ENCODE measurements around the gene LLPH.
"Not testable (repeated sequence)": the region's sequence is repeated elsewhere in the genome, so short reads cannot be mapped to it uniquely, and the experiment has no call there.

The LLPH gene

DNA sequence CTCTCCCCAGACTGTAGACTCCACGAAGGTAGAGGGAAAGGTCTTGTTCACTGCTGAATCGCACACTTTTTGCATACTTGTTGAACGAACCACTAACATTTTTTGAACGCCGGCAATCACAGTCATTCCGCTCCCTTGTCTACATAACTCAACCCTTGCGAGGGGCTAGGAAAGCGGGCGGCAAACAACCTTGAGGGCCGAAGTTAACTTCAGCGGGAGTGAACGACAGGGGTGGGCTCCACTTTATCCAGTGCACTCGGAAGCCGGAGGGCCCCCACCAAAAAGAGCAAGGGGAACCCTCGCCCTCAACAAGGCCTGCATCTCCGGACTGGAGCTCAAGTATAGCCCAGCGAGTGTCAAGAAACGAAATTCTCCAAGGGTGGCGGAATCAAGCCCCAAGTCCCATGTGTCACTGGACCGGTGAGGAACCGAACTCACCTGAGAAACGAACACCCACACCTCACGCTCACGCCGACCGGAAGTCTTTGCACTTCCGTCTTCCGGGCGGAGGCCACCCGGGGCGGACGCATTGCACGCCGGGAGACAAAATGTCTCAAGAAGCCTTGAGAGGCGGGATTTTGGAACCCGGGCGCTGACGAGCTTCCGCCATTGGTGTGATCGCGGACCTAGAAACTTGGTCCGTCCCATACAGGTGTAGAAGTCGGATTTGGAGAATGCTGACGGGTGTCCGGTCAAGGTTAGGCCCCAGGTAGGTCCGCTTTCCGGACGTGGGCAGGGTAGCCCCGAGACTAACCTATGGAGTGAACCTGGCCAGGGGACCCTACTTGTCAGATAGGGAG is at the start of gene LLPH:
Gene LLPH, minus strand, starts transcription at position 484 of the 800 bp plus-strand sequence. CDS start 1,644 bp downstream, outside the sequence.
- peak; percentile 81 for DNase-seq (ENCODE audit: low read depth)

DNA sequence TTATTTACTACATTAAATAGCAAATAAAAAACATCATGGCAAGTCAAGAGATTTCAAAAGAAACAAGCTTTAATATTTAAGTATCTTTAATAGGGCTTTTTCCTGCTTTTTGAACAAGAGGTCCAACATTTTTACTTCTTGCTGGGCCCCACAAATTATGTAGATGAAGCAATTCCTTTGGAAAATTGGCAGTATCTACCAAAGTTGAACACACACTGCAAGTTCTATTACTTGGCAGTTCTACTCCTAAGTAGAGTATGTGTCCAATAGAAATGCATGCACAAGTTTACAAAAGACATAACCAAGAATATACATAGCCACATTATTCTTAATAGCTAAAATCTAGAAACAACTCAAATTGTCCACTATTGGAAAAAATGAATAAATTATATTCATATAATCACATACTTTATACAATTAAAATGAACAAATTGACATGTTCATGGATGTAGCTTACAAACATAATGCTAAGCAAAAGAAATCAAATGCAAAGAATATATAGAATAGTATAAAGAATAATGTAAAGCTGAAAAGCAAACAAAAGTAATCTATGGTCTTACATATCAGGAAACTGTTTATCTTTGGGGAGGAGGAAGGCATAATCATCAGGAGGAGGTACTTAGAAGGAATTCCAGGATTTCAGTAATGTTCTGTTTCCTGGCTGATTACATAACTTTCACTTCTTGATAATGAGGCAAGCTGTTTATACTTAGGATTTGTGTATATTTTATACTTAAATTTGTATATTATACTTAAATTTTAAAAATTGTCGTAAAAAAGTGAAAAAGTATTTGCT is 45.8 kb upstream of the LLPH start:
- DNase-seq (ENCODE audit: low read depth) = no peak

DNA sequence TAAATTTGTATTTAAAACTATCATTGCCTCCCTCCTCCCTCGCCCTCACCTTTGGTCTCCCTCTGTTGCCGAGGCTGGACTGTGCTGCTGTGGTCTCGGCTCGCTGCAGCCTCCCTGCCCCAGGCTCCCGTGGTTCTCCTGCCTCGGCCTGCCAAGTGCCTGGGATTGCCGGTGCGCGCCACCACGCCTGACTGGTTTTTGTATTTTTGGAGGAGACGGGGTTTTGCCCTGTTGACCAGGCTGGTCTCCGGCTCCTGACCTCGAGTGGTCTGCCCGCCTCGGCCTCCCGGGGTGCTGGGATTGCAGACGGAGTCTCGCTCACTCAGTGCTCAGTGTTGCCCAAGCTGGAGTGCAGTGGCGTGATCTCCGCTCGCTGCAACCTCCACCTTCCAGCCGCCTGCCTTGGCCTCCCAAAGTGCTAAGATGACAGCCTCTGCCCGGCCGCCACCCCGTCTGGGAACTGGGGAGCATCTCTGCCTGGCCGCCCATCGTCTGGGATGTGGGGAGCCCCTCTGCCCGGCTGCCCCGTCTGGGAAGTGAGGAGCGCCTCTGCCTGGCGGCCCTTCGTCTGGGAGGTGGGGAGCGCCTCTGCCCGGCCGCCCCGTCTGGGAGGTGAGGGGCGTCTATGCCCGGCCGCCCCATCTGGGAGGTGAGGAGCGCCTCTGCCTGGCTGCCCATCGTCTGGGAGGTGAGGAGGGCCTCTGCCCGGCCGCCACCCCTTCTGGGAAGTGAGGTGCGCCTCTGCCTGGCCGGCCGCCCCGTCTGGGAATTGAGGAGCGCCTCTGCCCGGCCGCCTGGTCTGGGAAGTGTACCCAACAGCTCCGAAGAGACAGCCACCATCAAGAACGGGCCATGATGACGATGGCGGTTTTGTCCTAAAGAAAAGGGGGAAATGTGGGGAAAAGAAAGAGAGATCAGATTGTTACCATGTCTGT is 44.1 kb upstream of the LLPH start:
- not testable (repeated sequence) for DNase-seq (ENCODE audit: low read depth)

DNA sequence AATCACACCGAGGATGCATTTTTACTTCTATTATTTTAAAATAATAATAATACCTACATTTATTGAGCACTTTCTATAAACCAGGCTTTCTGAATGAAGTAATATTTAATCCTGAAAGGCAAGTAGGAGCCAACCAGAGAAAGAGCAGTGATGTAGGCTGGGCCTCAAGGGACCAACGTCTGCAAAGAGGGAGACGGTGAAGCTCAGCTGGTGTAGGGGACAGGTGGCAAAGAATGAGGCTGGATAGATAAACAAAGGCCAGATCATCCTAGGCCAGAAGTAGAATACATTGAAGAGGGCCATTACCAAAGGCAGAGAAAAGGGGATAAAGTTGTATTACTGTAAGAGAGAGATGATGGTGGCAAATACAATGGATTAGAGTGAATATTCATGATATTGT is 40.1 kb upstream of the LLPH start:
- DNase-seq (ENCODE audit: low read depth) = no peak

DNA sequence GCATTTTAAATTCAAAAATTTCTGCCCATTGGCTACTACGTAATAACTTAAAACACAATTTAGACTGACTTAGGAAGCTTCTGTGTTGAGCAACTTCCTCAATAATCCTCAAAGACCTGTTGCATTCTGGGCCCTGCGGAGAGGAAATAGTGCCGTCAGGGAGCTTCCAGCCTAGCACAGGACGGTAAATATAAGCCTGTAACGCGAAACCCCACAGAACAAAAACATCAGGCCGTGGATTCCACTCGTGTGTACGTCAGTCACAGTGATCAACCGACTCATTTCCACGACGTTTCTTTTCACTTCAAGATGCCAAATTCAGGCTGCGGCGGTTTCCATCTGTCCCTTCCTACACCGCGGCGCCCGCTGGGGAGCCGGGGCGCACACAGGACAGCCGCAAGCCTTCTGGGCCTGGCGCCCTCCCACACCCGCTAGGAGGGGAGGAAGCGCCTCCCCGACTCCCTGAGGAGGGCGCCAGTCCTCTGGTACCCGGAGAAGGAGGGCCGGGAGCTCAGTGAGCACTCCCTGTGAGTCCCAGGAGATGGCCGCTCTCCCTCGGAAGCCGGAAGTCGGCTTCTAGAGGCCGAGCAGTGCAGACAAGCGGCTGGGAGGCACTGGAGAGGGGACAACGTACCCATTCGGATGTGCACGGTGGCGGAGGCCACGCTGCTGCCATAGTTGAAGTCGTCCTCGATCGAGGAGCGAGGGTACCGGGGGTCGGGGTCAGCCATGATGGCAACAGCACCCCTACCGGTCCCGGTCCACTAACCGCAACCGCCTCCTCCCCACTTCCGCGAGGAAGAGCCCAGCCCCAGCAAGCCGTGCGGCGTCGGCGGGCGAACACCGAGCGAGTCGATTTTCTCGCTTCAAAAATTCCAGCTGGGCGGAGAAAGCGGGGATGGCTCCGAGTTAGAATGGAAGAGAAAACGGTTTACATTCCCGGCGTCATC is 38.9 kb upstream of the LLPH start, which contains the start of gene TMBIM4:
Gene TMBIM4, minus strand, starts transcription at position 776 of the 950 bp plus-strand sequence. Its CDS starts 45 bp downstream, at position 731.
- peak; percentile 71 for DNase-seq (ENCODE audit: low read depth)

DNA sequence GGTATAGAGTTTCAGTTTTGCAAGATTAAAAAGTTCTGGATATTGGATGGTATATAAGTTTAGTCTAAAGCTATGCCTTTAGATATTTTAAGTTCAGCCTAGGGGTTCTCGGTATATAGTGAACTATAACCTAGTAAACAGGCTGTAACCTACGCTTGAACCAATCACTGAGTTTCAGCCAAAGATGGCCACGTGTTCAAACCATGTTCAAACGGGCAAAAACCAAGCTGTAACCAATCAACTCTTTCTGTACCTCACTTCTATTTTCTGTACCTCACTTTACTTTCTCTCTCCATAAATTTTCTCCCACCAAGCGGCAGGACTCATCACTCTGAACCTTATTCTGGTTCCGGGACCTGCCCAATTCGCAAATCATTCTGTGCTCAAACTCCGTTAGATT is 37.9 kb upstream of the LLPH start:
- no peak for DNase-seq (ENCODE audit: low read depth)

DNA sequence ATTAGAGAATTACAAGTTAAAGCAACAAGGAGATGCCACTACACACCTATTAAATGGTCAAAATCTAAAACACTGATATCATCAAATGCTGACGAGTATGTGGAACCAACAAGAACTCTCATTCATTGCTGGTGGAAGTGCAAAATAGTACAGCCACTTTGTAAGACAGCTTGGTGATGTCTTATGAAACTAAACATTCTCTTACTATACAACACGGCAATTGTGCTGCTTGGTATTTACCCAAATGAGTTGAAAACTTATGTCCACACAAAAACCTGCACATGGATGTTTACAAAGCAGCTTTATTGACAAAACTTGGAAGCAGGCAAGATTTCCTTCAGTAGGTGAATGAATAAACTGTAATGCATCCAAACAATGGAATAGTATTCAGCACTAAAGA is 36.0 kb upstream of the LLPH start:
- DNase-seq (ENCODE audit: low read depth) = no peak

DNA sequence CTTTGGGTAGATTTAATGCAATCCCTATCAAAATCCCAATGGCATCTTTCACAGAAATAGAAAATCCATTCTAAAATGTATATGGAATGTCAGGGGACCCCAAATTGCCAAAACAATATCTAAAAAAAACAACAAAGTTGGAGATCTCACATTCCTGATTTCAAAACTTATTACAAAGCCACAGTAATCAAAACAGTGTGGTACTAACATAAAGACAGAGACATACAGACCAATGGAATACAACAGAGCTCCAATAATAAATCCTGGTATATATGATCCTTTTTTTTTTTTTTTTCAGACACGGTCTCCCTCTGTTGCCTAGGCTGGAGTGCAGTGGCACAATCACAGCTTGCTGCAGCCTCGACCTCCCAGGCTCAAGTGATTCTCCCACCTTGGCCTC is 34.6 kb upstream of the LLPH start:
- no peak for DNase-seq (ENCODE audit: low read depth)

DNA sequence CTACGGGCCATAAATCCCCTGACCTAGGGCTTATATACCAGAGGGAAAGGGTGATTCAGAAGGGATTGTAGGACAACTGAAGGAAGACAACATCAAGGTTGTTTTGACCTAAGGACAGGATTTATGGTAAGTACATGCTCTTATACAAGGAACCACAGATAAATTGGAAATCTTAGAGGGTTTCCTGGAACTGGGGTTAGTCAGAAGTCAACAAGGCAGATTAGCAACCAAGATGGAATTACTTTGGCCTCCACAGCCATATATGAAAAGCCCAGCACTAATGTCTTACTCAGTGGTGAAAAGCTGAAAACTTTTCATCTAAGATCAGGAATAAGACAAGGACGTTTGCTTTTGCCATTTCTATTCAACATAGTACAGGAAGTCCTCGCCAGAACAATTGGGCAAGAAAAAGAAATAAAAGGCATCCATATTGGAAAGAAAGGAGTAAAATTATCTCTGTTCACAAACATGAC is 33.8 kb upstream of the LLPH start:
- DNase-seq (ENCODE audit: low read depth) = no peak

DNA sequence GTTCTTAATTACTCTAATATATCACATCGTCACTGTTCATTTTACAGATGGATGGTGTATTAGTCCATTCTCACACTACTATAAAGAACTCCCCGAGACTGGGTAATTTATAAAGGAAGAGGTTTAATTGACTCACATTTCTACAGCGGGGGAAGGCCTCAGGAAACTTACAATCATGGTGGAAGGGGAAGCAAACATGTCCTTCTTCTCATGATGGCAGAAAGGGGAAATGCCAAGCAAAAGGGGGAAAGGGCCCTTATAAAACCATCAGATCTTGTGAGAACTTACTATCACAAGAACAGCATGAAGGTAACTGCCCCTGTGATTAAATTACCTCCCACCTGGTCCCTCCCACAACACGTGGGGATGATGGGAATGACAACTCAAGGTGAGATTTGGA is 32.7 kb upstream of the LLPH start:
- no peak for DNase-seq (ENCODE audit: low read depth)

DNA sequence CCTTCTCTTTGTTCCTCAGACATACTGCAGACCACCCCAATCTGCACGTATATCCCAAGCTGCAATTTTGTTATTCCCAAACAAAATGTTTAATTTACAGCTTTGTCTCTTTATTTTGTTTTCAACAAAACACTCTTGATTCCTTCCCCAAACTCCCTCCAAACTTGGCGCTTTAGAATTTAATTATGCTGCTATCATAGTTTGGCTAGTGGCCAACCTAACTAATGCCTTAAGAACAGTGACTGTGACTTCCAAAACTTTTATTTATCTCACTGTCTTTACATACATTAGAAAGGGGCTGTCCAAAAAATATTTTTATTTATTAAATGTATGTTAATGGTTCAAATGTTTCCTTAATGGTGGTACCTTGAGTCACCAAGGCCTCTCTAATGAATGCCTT is 32.2 kb upstream of the LLPH start:
- no peak for DNase-seq (ENCODE audit: low read depth)

DNA sequence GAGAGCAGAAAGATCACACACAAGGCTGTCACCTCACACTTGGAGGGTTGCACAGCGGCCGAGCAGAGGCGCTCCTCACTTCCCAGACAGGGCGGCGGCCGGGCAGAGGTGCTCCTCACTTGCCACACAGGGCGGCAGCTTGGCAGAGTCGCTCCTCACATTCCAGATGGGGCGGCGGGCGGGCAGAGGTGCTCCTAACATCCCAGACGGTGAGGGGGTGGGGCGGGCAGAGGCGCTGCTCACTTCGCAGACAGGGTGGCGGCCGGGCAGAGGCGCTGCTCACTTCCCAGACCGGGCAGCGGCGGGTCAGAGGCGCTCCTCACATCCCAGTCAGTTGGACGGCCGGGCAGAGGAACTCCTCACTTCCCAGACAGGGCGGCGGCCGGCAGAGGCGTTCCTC is 30.2 kb upstream of the LLPH start:
- DNase-seq (ENCODE audit: low read depth) = no peak

DNA sequence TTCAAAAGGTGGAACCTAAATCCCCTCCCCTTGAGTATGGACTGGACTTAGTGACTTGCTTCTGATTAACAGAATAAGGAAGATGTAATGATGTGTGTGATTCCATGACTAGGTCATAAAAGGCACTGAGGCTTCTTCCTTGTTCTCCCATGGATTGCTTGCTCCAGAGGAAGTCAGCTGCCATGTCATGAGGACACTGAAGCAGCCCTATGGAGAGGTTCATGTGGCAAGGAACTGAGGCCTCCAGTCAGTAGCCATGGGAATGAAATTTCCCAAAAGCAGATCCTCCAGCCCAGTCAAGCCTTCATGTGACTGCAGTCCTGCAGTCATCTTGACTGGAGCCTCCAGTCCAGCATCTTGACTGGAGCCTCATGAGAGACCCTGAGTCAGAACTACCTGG is 28.6 kb upstream of the LLPH start:
- no peak for DNase-seq (ENCODE audit: low read depth)

DNA sequence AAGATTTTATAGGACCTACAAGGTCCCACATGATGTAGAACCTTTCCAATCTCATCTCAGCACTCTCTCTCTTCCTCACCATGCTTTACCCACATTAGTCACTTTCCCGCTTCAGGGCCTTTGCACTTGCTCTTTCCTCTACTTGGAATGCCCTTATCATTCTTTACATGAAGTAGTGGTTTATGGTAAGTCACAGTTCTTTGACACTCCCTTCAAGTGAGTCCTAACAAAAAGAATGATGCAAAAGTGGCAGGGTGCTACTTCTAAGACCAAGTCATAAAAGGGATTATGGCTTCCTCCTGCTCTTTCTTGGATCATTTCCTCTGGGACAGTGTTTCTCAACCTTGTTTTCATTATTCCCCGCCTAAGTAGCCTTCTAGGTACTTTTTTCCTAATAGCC is 26.1 kb upstream of the LLPH start:
- DNase-seq (ENCODE audit: low read depth) = no peak

DNA sequence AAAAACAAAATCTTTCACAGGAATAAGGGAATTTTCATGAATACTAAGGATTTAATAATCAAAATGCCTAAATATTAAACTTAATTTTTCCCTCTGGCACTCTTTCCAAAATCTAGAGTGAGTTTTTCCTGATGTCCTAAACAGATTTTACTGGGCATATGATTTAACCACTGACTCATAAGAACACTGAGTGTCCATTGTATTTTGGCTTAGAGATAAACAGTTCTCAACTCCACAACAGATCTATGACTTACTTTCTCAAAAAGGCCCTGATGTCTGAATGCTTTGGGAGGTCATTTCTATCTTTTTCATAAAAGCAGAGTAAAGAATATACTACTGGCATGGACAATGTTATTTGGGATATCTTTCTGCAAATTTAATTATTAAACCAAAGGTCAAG is 24.2 kb upstream of the LLPH start:
- DNase-seq (ENCODE audit: low read depth) = no peak

DNA sequence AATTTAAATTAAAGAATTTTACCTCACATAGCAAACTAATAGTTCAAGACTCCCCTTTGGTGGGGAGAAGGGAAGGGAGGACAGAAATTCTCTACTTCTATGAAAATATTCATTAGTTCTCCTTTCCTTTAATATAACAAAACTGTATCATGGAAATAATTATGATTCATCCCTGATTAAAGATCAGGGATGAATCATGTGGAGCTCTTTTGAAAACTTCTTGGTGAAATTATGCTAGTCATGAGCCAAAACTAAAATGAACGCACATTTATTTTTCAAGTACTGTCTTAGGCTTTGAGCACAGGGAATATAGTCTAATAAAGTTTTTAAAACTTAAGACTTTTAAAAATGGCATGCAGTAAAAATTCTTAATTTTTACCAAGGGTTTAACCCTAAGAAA is 22.2 kb upstream of the LLPH start:
- no peak for DNase-seq (ENCODE audit: low read depth)

DNA sequence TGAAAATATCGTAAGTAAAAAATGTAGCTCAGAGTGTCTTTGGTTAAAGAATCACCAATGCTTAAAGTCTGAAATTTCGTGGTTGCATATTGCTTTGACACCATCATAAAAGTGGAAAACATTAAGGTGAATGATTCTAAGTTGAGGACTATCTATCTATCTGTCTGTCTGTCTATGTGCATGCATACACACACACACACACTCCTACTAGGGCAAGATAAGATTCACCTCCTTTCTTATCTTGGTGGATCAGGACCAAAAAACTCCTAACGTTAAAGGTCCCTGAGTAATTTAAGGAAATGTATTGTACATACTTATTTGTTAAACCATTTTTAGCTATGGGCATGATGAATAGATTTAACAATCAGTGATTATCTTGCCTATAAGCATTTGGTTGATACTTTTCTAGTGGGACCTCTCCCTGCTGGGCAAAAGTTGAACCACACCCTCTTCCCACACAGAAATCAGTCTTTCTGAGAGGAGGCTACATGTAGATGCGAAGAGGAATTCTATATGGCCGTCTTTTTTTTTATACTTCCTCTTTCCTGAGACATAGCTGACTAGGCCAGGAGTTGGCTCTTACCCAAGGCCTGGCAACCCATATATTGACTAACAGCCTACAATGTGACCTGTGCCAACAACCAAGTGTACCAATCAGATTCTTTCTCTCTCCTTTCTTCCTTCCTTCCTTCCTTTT is 19.3 kb upstream of the LLPH start:
- no peak for DNase-seq (ENCODE audit: low read depth)

DNA sequence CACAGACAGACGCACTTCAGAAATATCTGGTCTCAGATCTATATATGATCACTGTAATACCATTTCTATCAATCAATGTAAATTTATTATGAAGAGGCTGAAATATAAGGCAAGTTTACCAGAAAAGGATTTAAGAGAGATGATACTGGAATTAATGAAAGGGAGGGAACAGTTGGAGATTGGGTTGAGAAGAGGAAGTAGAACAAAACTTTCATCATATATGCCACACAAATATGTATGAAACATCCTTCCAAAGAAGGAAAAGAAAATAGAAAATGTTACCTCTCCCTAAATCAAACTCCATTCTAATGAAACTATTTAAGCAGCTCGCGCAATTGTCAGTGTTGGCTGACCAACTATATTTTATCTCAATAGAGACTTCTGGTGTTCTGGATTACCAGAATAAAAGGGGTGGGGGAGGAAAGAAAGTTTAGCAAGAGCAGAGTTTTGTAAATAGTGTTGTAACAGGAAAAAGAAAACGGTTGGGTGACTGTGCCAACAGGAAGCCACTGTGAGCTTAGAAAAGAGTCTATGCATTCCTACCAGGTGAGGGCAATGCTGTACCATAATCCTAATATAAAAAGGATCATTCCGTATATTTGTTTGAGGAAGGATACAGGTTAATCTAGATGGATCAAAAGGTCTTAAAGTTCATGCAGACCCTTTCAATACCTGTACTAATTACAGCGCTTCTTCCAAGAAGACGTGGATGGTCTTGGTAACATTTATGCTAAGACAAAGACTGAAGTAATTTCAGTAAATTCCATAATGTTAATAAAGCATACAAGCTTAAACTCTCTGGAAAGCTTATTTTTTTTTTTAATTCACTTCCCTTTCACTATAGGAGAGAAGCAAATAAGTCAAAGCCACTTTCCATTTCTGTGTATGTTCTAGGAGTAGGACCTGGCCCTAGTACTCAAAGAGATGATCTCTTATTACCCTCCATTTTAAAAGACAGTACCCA is 14.5 kb upstream of the LLPH start:
- no peak for DNase-seq (ENCODE audit: low read depth)

DNA sequence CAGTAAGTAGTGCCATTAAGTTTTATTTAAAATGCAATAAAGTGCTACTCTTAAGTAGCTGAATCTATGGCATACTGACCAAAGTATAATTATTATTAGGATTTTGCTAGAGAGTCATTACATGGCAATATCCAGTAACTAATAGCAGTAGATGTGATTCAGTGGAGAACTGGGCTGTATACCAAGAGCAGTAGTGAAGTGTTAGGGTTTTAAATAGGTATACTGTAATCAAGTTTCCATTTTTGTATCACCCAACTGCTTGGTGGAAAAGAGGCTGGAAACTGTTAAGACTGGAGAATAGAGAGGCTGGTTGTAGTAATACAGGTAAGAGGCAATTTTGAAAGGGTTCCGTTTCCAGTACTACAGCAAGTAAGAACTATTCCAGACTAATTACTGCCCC is 13.3 kb upstream of the LLPH start:
- DNase-seq (ENCODE audit: low read depth) = no peak
